A549 (cell line): ENCODE results near the gene MKRN1.

Source experiments
- CHD2 ChIP-seq: fragments of 150-350 bp; IDR thresholded peaks from 2 replicates; pipeline ENCODE4 v1.6.1; 2014; ENCODE audit warnings: low read length; ENCODE audit not compliant: partially characterized antibody
- ESRRA ChIP-seq: fragments of 150-350 bp; IDR thresholded peaks from 2 replicates; pipeline ENCODE4 v1.6.1; 2014; ENCODE audit warnings: mild to moderate bottlenecking, low read length, borderline replicate concordance
- HDAC2 ChIP-seq: fragments of 200-600 bp; sonication (generic); IDR thresholded peaks from 2 replicates; pipeline ENCODE4 v1.6.1; 2016
- HEYL ChIP-seq: fragments of 250-450 bp; sonication (Bioruptor Pico); IDR thresholded peaks from 2 replicates; pipeline ENCODE4 v1.8.0; 2021; ENCODE audit warnings: mild to moderate bottlenecking, moderate library complexity
- NFE2L2 ChIP-seq: fragments of 150-350 bp; conservative IDR thresholded peaks from 2 replicates; pipeline ENCODE4 v1.6.1; 2014; ENCODE audit warnings: low read length
- NR3C1 ChIP-seq: fragments of >200 bp; sonication (Bioruptor Twin); formaldehyde crosslinking; IDR thresholded peaks from 3 replicates; pipeline ENCODE4 v1.6.1; 2017
- POLR2A ChIP-seq: IDR thresholded peaks from 2 replicates; pipeline ENCODE4 v1.6.1; 2012; ENCODE audit warnings: mild to moderate bottlenecking, low read length
- RCOR1 ChIP-seq: fragments of 150-350 bp; IDR thresholded peaks from 2 replicates; pipeline ENCODE4 v1.6.1; 2014; ENCODE audit warnings: antibody characterized with exemption, low read length, low read depth
- TP53 ChIP-seq: fragments of 250-450 bp; sonication (Bioruptor Pico); IDR thresholded peaks from 2 replicates; pipeline ENCODE4 v1.5.0; 2021; ENCODE audit warnings: mild to moderate bottlenecking, moderate library complexity
- TF ChIP-seq, protein P1 (sequence below): fragments of >200 bp; sonication (Bioruptor Twin); formaldehyde crosslinking; IDR thresholded peaks from 3 replicates; pipeline ENCODE4 v1.5.1; 2016
- TF ChIP-seq, protein P2 (sequence below): IDR thresholded peaks from 2 replicates; pipeline ENCODE4 v1.6.1; 2012
- TF ChIP-seq, protein P3 (sequence below): fragments of 200-600 bp; sonication (generic); IDR thresholded peaks from 2 replicates; pipeline ENCODE4 v1.6.1; 2016; ENCODE audit warnings: antibody characterized with exemption, mild to moderate bottlenecking, moderate library complexity

DNA sequence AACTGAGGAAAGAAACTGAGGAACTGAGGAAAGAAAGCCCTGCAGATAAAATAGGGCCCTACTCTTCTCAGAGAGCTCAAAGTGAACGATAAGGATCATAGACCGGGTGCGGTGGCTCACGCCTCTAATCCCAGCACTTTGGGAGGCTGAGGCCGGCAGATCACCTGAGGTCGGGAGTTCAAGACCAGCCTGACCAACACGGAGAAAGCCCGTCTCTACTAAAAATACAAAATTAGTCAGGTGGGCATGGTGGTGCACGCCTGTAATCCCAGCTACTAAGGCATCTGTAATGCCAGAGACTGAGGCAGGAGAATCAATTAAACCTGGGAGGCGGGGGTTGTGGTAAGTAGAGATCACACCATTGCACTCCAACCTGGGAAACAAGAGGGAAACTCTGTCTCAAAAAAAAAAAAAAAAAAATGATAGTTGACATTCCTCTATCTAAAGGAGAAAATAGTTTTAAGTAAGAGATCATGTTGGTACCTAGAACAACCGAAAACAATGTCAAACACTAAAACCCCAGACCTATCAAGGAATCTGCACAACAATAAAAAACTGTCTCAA lies 2.5 kb downstream of the MKRN1 start:
- TF ChIP-seq, protein P1, sequence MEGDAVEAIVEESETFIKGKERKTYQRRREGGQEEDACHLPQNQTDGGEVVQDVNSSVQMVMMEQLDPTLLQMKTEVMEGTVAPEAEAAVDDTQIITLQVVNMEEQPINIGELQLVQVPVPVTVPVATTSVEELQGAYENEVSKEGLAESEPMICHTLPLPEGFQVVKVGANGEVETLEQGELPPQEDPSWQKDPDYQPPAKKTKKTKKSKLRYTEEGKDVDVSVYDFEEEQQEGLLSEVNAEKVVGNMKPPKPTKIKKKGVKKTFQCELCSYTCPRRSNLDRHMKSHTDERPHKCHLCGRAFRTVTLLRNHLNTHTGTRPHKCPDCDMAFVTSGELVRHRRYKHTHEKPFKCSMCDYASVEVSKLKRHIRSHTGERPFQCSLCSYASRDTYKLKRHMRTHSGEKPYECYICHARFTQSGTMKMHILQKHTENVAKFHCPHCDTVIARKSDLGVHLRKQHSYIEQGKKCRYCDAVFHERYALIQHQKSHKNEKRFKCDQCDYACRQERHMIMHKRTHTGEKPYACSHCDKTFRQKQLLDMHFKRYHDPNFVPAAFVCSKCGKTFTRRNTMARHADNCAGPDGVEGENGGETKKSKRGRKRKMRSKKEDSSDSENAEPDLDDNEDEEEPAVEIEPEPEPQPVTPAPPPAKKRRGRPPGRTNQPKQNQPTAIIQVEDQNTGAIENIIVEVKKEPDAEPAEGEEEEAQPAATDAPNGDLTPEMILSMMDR = no peak
- TF ChIP-seq RCOR1 = no peak
- TF ChIP-seq, protein P2, sequence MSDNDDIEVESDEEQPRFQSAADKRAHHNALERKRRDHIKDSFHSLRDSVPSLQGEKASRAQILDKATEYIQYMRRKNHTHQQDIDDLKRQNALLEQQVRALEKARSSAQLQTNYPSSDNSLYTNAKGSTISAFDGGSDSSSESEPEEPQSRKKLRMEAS = no peak
- TF ChIP-seq ESRRA = no peak
- no peak for TF ChIP-seq POLR2A
- TF ChIP-seq HEYL (CRISPR knock-in tag) = no peak
- no peak for TF ChIP-seq CHD2
- TF ChIP-seq TP53 (CRISPR knock-in tag) = no peak
- no peak for TF ChIP-seq HDAC2
- TF ChIP-seq NFE2L2 = no peak
- no peak for TF ChIP-seq NR3C1
- TF ChIP-seq, protein P3, sequence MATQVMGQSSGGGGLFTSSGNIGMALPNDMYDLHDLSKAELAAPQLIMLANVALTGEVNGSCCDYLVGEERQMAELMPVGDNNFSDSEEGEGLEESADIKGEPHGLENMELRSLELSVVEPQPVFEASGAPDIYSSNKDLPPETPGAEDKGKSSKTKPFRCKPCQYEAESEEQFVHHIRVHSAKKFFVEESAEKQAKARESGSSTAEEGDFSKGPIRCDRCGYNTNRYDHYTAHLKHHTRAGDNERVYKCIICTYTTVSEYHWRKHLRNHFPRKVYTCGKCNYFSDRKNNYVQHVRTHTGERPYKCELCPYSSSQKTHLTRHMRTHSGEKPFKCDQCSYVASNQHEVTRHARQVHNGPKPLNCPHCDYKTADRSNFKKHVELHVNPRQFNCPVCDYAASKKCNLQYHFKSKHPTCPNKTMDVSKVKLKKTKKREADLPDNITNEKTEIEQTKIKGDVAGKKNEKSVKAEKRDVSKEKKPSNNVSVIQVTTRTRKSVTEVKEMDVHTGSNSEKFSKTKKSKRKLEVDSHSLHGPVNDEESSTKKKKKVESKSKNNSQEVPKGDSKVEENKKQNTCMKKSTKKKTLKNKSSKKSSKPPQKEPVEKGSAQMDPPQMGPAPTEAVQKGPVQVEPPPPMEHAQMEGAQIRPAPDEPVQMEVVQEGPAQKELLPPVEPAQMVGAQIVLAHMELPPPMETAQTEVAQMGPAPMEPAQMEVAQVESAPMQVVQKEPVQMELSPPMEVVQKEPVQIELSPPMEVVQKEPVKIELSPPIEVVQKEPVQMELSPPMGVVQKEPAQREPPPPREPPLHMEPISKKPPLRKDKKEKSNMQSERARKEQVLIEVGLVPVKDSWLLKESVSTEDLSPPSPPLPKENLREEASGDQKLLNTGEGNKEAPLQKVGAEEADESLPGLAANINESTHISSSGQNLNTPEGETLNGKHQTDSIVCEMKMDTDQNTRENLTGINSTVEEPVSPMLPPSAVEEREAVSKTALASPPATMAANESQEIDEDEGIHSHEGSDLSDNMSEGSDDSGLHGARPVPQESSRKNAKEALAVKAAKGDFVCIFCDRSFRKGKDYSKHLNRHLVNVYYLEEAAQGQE = no peak
